Activated T-helper 1 cell treated with anti-CD3 and anti-CD28 coated beads, Interleukin-12 subunit alpha, Interleukin-12 subunit beta, Interleukin-2, Interleukin-4 antibody, amounts not matched to agents 30 ng/mL and 10 ng/mL and 1 ng/mL, durations not matched to agents 14 hours and 24 hours and 36 hours (primary cell): ENCODE measurements around the gene PANK4. TPM values are rescaled to one million over a fixed set of nuclear protein-coding genes. Genes with fewer than 3 reads are reported as not detected.

ENCODE experiments used
- DNase-seq: peaks from one replicate; pipeline ENCODE4 v3.0.0; 2021; ENCODE audit warnings: low spot score
- H3K27ac Mint-ChIP-seq: one replicate; pipeline ENCODE4 v1.8.0; 2021; ENCODE audit warnings: mild to moderate bottlenecking, mixed read lengths
- H3K27me3 Mint-ChIP-seq: one replicate; pipeline ENCODE4 v1.8.0; 2022; ENCODE audit warnings: mild to moderate bottlenecking, moderate library complexity, mixed read lengths; ENCODE audit not compliant: insufficient read depth
- H3K36me3 Mint-ChIP-seq: one replicate; pipeline ENCODE4 v1.8.0; 2021; ENCODE audit warnings: low read depth, mixed read lengths
- H3K4me1 Mint-ChIP-seq: one replicate; pipeline ENCODE4 v1.8.0; 2021; ENCODE audit warnings: low read depth, mixed read lengths
- H3K4me3 Mint-ChIP-seq: one replicate; pipeline ENCODE4 v1.8.0; 2021; ENCODE audit warnings: mild to moderate bottlenecking, moderate library complexity, mixed read lengths
- H3K9me3 Mint-ChIP-seq: one replicate; pipeline ENCODE4 v1.8.0; 2021; ENCODE audit warnings: mixed read lengths
- intact Hi-C: fragments of 100-400 bp; cut with micrococcal nuclease; formaldehyde crosslinking; loops from one replicate; pipeline ENCODE4 v1.15.1; 2024
- total RNA-seq: library from RNA; stranded (reverse); gene quantifications from 2 replicates; pipeline ENCODE4 v1.2.3, GENCODE V29; 2022

Gene PANK4
- total RNA-seq, 1 donor from 2014 or later = 65.6 TPM

DNA sequence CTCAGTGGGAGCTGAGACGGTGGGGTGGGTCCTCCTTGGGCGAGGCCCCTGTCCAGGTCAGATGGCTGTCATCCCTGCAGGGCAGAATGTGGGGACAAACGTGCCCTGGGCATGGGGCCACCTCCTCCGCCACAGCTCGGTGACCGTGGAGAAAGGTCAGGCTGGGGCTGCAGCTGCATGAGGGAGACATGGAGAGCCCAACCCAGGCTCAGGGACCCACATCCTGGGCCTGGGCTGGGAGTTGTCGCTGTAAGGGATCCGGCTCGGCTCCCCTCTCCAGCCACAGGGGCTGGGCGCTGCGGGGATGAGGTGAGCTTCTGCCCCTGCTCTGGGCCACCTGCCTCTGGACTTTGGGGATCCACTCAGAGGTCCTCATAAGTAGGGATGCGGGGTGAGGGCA, 50.8 kb downstream of the PANK4 start:
- DNase-seq = no peak
- Mint-ChIP-seq H3K27ac (no peak overlapping the region), H3K4me1 (no peaks in the 10 kb centered on the region), H3K36me3 (no peaks in the 10 kb centered on the region), H3K9me3 (no peaks in the 10 kb centered on the region), H3K27me3 (peaks cover 2% of the 10 kb centered on the region), H3K4me3 (no peak overlapping the region)
- intact Hi-C loops = no loop called here

DNA sequence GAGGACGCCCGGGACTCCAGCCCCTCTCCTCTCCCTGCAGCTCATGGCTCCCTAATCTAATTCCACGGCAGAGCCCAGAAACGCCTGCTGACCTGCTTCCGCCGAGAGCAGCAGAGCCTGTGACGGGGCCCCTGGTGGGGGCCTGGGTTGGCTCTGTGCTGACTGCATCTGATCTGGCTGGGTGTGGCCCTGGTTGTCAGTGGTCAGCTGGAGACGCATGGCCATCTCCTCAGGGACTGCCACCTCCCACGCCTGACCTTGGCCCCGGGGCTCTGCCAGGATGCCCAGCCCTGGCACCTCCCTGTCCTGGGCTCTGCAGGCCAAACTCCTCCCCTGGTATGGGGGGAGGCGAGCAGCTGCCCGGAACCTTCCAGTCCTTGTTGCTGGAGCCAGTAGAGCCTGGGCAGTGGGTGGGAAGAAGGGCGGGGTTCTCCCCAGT, 51.4 kb downstream of the PANK4 start:
- H3K9me3 Mint-ChIP-seq = no peaks in the 10 kb centered on the region
- H3K4me3 Mint-ChIP-seq = no peak overlapping the region
- H3K27ac Mint-ChIP-seq = no peak overlapping the region
- intact Hi-C loops = no loop called here
- H3K27me3 Mint-ChIP-seq = peaks cover 2% of the 10 kb centered on the region
- no peaks in the 10 kb centered on the region for H3K36me3 Mint-ChIP-seq
- DNase-seq = no peak
- no peaks in the 10 kb centered on the region for H3K4me1 Mint-ChIP-seq

DNA sequence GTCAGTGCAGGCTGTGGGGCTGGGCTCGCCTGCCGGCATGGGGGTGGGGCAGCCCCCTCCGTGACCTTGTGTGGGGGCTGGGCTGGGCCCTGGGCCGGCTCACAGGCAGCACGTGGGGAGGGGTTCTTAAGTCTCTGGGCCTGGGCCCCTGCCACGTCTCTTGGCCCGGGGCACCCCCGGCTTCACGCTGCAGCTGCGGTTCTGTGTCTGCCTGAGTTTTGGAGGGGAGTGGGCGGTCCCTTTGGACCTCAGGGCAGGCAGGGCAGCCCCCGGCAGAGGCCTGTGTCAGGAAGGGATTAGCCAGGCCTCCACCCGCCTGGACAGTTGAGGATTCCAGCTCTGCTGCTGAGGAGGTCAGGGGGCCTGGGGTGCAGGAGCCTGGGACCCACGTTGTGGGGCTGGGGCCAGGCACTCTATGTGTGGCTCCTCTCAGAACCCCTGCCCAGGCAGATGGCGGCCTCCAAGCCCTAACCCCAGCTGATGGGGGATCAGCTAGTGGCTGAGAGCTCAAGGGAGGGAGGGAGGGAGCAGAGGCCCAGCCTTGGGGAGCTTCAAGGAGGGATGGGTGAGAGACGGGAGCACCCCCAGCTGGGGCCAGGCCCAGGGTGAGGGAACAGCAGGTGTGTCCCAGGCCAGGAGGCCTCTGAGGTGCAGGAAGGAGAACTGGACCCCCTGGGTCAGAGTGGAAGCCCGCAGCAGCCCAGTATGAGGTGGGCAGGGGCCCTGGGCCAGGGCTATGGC, 52.1 kb downstream of the PANK4 start:
- Mint-ChIP-seq H3K4me3 (no peak overlapping the region), H3K27me3 (peaks cover 2% of the 10 kb centered on the region), H3K36me3 (no peaks in the 10 kb centered on the region), H3K4me1 (no peaks in the 10 kb centered on the region), H3K27ac (no peak overlapping the region), H3K9me3 (no peaks in the 10 kb centered on the region)
- intact Hi-C loops = no loop called here
- DNase-seq = no peak

DNA sequence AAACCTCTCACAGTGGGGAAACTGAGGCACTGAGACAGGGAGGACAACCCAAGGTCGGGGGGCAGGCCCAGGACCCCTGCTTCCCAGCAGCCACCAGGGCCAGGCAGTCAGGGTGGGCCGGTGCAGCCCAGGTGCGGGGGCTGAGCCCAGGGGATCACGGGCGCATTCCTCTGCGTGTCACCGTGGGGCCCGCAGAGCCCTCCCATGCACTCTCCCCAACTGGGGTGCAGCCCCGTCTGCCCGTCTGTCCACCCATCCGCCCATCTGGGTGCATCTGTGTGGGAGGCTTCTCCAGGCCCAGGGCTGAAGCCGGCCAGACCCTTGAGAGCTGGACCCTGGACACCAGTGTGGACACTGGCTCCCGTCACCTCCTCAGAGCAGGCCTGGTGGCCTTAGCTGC, 53.2 kb downstream of the PANK4 start:
- Mint-ChIP-seq H3K36me3 (no peaks in the 10 kb centered on the region), H3K9me3 (no peaks in the 10 kb centered on the region), H3K27ac (no peak overlapping the region), H3K4me1 (no peaks in the 10 kb centered on the region), H3K4me3 (no peak overlapping the region), H3K27me3 (peaks cover 4% of the 10 kb centered on the region)
- no peak for DNase-seq
- intact Hi-C loops = no loop called here

DNA sequence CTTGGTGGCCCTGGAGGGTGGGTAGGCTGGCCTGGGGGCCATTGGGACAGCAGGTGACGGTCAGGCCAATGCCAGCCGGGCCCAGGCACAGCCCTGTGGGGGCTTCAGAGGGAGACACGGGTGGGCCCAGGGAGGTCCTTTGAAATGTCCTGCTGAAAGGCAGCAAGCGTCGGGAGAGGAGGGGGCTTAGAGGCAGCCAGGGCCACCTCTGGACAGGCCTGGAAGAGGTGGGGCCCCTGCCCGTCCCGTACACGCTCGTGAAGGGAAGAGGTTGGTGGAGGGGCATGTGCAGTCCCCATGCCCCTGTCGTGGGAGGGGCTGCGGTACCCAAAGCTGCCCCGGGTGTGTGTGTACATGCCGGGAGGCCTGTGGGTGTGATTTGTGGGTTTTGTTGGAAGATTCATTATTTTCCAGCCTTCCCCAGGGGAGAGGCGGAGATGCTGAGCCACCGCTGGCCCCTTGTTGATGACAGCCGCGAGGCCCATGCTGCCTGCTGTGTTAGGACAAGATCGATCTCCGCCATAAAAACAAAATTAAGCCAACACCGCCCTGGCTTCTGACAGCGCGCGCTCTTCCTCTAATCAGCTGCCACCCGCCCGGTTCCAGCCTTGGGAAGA, 53.7 kb downstream of the PANK4 start:
- no peak for DNase-seq
- H3K4me3 Mint-ChIP-seq = no peak overlapping the region
- no peaks in the 10 kb centered on the region for H3K36me3 Mint-ChIP-seq
- H3K27ac Mint-ChIP-seq = no peak overlapping the region
- H3K4me1 Mint-ChIP-seq = no peaks in the 10 kb centered on the region
- intact Hi-C loops = no loop called here
- peaks cover 4% of the 10 kb centered on the region for H3K27me3 Mint-ChIP-seq
- H3K9me3 Mint-ChIP-seq = no peaks in the 10 kb centered on the region

DNA sequence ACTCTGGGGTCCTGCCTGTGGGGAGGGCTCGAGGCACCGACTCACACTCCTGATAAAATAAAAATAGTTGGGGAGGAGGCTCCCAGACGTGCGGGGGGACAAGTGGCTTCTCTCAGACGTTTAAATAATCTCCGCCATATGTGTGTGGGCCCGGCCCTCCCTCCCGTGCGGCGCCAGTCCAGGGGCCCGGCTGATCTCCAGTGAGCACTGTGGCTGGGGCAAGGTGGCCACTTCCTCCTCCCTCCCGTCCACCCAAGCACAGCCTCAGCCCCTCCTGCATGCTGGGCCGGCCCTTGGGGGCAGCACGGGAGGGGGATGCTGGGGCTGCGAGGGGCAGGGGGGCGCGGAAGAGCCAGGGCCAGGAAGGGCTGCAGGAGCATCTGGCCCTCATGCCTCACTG, 54.3 kb downstream of the PANK4 start:
- H3K27ac Mint-ChIP-seq = no peak overlapping the region

DNA sequence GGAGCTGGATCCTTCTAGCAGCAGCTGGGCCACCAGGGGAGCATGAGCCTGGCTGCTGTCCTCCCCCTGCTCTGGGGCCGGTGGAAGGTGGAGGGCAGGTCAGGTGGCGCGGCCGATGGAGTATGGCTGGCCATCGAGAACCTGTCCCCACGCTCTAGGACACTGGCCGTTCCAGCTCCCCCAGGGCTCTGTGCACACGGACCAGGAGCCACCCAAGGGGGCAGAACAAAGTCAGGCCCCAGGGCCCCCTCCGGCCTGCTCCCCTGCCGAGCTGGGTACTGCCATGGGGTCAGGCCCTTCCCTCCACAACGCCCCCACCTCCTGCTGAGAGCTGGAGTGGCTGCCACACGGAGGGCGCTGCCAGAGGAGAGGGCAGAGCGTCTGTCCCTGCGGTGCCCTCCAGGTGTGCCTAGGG, 54.8 kb downstream of the PANK4 start:
- H3K36me3 Mint-ChIP-seq = no peaks in the 10 kb centered on the region
- H3K9me3 Mint-ChIP-seq = no peaks in the 10 kb centered on the region
- DNase-seq = no peak
- H3K27me3 Mint-ChIP-seq = peaks cover 4% of the 10 kb centered on the region
- intact Hi-C loops = no loop called here
- H3K4me3 Mint-ChIP-seq = no peak overlapping the region
- H3K4me1 Mint-ChIP-seq = no peaks in the 10 kb centered on the region
- H3K27ac Mint-ChIP-seq = no peak overlapping the region

More for the DNA sequence above, 54.3 kb downstream of the PANK4 start:
- DNase-seq = no peak
- intact Hi-C loops = no loop called here
- H3K36me3 Mint-ChIP-seq = no peaks in the 10 kb centered on the region
- no peak overlapping the region for H3K4me3 Mint-ChIP-seq
- peaks cover 4% of the 10 kb centered on the region for H3K27me3 Mint-ChIP-seq
- no peaks in the 10 kb centered on the region for H3K9me3 Mint-ChIP-seq
- H3K4me1 Mint-ChIP-seq = no peaks in the 10 kb centered on the region

DNA sequence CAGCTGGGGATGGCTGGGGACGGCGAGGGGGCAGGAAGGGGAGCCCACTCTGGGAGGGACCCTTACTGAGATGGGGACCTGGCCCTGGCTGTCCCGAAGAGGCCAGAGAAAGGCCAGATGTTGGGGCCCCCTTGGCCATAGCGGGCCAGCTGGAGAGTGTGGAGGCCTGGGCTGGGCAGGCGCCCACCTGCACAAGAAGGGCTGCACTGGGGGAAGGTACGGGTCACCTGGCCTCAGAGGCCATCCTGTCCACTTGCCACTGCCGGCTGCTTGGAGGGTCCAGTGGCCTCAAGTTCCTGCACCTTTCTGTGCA, 55.3 kb downstream of the PANK4 start:
- Mint-ChIP-seq H3K27me3 (peaks cover 4% of the 10 kb centered on the region), H3K27ac (no peak overlapping the region), H3K9me3 (no peaks in the 10 kb centered on the region), H3K36me3 (no peaks in the 10 kb centered on the region), H3K4me1 (no peaks in the 10 kb centered on the region), H3K4me3 (no peak overlapping the region)
- no peak for DNase-seq
- intact Hi-C loops = no loop called here

DNA sequence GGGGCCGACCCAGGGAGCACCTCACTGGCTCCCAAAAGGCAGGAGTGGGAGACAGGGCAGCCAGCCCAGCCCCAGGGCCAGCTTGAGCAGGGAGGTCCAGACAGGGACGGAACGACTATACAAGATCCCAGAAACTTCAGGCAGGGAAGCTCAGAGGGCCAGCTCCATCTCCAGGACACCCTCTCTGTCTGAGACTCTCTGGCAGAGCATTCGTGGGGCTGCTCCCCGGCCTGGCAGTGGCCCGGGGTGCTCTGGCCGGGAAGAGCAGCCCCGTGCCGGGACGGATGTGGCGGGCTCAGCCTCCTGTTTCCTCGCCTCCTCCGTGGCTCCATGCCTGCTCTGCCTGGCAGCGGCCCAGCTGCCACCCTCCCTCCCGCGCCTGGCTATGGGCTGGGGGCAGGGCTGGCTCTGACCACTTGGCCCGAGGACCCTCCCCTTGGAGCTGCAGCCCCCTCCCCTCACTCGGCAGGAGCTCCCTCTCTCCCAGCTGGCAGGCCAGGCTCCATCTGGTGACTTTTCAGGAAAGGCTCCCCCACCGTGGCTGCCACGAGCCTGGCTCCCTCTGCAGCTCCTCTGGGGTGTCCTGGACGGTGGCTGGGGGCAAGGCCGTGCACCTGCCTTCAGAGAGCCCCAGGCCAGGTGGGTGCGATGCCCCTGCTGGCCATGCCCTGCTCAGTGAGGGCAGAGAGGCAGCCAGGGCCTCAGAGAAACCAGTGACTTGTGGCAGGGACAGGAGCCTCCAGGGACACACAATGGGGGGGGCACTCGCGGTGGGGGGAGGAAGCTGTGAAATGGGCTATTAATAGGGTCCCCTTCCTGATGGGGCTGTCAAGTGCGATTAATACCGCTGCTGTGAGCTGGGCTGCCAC, 55.9 kb downstream of the PANK4 start:
- H3K4me1 Mint-ChIP-seq = no peaks in the 10 kb centered on the region
- intact Hi-C loops = no loop called here
- no peaks in the 10 kb centered on the region for H3K36me3 Mint-ChIP-seq
- no peak overlapping the region for H3K4me3 Mint-ChIP-seq
- peaks cover 4% of the 10 kb centered on the region for H3K27me3 Mint-ChIP-seq
- DNase-seq = no peak
- no peak overlapping the region for H3K27ac Mint-ChIP-seq
- H3K9me3 Mint-ChIP-seq = no peaks in the 10 kb centered on the region

DNA sequence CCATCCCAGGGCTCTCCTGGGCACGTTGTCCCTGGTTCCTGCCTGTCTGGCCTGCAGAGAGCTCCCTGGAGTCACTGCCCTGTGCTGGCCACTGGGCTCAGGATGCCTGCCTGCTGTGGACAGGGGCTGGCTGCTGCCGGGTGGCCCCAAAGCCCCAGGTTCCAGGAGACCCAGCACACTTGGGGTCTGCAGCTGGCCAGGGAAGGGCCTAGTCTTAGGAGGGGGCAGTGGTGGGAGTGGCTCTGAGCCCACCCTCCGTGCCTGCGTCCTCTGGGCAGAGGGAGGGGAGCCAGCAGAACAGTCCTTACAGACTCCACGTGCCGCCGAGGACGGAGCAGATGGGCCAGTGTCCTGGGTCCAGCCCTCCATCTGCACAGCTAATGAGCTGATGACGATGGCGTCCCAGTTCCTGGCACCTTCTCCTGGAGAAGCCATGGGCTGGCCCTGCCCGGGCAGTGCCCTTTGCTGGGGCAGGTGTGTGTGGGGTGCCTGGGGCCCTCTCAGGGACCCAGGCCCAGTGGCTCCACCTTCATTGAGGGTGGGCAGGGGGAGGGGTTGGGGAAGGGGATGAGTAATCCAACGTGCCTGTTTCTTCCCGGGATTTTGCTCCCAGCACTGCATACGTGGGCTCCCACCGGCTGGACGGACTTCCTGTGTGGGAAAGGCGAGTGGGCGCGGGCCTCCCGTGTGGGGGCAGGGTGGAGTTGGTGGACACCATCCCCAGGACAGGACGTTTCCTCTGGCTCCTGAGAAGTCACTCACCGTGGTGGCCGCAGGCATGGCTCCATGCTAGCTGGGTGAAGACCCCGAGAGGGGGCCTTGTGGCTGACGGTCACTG, 57.1 kb downstream of the PANK4 start:
- DNase-seq = no peak
- Mint-ChIP-seq H3K4me1 (no peaks in the 10 kb centered on the region), H3K9me3 (no peaks in the 10 kb centered on the region), H3K27me3 (peaks cover 4% of the 10 kb centered on the region), H3K36me3 (no peaks in the 10 kb centered on the region), H3K4me3 (no peak overlapping the region), H3K27ac (no peak overlapping the region)
- intact Hi-C loops = no loop called here

DNA sequence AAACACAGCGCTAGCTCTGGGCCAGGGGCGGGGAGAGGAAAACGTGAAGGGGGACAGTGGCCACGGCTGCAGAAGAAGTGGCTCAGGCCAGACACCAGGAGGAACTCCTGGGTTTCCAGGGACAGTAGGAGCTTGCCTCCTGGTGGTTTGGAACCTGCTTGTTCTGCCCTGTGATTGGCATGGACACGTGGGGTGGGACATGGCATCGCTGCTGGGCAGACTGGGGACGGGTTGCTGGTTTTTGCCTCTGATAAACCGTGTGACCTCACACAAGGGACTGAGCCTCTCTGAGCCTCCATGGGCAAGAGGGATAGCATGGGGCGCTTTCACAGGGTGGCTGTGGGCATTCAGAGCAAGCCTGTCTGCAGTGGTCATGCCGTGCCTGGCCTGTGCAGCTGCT, 57.9 kb downstream of the PANK4 start:
- DNase-seq = no peak
- Mint-ChIP-seq H3K36me3 (no peaks in the 10 kb centered on the region), H3K9me3 (no peaks in the 10 kb centered on the region), H3K4me1 (no peaks in the 10 kb centered on the region), H3K4me3 (no peak overlapping the region), H3K27me3 (peaks cover 4% of the 10 kb centered on the region), H3K27ac (no peak overlapping the region)
- intact Hi-C loops = no loop called here

DNA sequence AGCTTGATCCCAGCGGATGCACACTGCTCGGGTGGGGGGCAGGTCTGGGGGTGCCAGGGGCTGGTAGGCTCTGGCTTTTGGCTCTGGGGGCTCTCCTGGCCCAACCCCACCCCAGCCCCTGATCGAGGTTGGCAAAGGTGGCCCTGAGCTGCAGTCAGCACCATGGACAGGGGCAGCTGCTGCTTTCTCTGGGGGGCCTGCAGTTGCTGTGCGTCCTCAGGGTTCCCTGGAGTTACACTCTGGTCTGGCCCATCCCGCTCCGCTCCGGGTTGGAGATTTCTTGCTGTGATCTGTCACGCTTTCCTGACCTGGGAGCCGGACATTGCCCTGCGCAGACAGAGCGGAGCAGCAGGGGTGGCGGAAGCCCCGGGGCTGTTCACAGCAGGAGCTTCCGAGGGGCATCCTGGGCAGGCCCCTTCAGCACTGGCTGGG, 58.3 kb downstream of the PANK4 start:
- H3K9me3 Mint-ChIP-seq = no peaks in the 10 kb centered on the region
- H3K27ac Mint-ChIP-seq = no peak overlapping the region
- no peaks in the 10 kb centered on the region for H3K4me1 Mint-ChIP-seq
- no peak overlapping the region for H3K4me3 Mint-ChIP-seq
- no peaks in the 10 kb centered on the region for H3K36me3 Mint-ChIP-seq
- intact Hi-C loops = no loop called here
- H3K27me3 Mint-ChIP-seq = peaks cover 4% of the 10 kb centered on the region
- peak; percentile 6 for DNase-seq
